GM23338 (cell line): ENCODE results near the gene TPCN2. TPM values are rescaled to one million over a fixed set of nuclear protein-coding genes. Genes with fewer than 3 reads are reported as not detected.

ENCODE experiments used
- ATAC-seq: fragments of 200-7000 bp; cut with Tn5 transposase; 3 replicates; pipeline ENCODE4 v1.9.1; 2020
- DNase-seq: peaks from one replicate; pipeline ENCODE4 v3.0.0-alpha.2; 2015; ENCODE audit warnings: low spot score
- H2AFZ ChIP-seq: fragments of 200-600 bp; sonication (generic); 2 replicates; pipeline ENCODE4 v1.8.0; 2016; ENCODE audit warnings: antibody characterized with exemption, mild to moderate bottlenecking, moderate library complexity
- H3F3A ChIP-seq: fragments of 200-600 bp; sonication (generic); replicated peaks from 2 replicates; pipeline ENCODE4 v1.8.0; 2017; ENCODE audit warnings: antibody characterized with exemption, mixed run types, low read depth
- H3K27ac ChIP-seq: fragments of 200-600 bp; sonication (generic); 2 replicates; pipeline ENCODE4 v1.6.1; 2016; ENCODE audit warnings: low read depth
- H3K27me3 ChIP-seq: fragments of 200-600 bp; sonication (generic); 2 replicates; pipeline ENCODE4 v1.8.0; 2016; ENCODE audit warnings: mild to moderate bottlenecking, mixed run types, moderate library complexity; ENCODE audit not compliant: insufficient read depth
- H3K36me3 ChIP-seq: fragments of 200-600 bp; sonication (generic); 2 replicates; pipeline ENCODE4 v1.8.0; 2016; ENCODE audit warnings: mild to moderate bottlenecking; ENCODE audit not compliant: insufficient read depth
- H3K4me1 ChIP-seq: fragments of 200-600 bp; sonication (generic); 2 replicates; pipeline ENCODE4 v1.8.0; 2016; ENCODE audit warnings: mild to moderate bottlenecking, moderate library complexity; ENCODE audit not compliant: insufficient read depth
- H3K4me2 ChIP-seq: fragments of 200-600 bp; sonication (generic); 2 replicates; pipeline ENCODE4 v1.7.1; 2017; ENCODE audit warnings: mixed run types
- H3K4me3 ChIP-seq: fragments of 200-600 bp; sonication (generic); 2 replicates; pipeline ENCODE4 v1.6.1; 2016; ENCODE audit warnings: mixed run types
- H3K79me2 ChIP-seq: fragments of 200-600 bp; sonication (generic); replicated peaks from 2 replicates; pipeline ENCODE4 v1.8.0; 2017; ENCODE audit warnings: mild to moderate bottlenecking; ENCODE audit not compliant: insufficient read depth
- H3K9me2 ChIP-seq: fragments of 200-600 bp; sonication (generic); 2 replicates; pipeline ENCODE4 v1.8.0; 2017; ENCODE audit not compliant: insufficient read depth
- H4K20me1 ChIP-seq: fragments of 200-600 bp; sonication (generic); replicated peaks from 2 replicates; pipeline ENCODE4 v1.8.0; 2017; ENCODE audit warnings: mild to moderate bottlenecking; ENCODE audit not compliant: insufficient read depth
- H3K27ac Mint-ChIP-seq: 2 replicates; pipeline ENCODE4 v1.8.0; 2020; ENCODE audit warnings: inconsistent platforms, mild to moderate bottlenecking, moderate library complexity, mixed read lengths
- H3K27me3 Mint-ChIP-seq: 3 replicates; pipeline ENCODE4 v1.8.0; 2022; ENCODE audit warnings: low read depth, mild to moderate bottlenecking, moderate library complexity, mixed read lengths, inconsistent platforms; ENCODE audit not compliant: insufficient read depth, poor library complexity
- H3K36me3 Mint-ChIP-seq: 3 replicates; pipeline ENCODE4 v1.8.0; 2021; ENCODE audit warnings: low read depth, mild to moderate bottlenecking, inconsistent platforms, moderate library complexity, mixed read lengths
- H3K4me1 Mint-ChIP-seq: 3 replicates; pipeline ENCODE4 v1.8.0; 2020; ENCODE audit warnings: mild to moderate bottlenecking, inconsistent platforms, mixed read lengths
- H3K4me3 Mint-ChIP-seq: 3 replicates; pipeline ENCODE4 v1.8.0; 2021; ENCODE audit warnings: moderate library complexity, mild to moderate bottlenecking, inconsistent platforms, mixed read lengths
- H3K9me3 Mint-ChIP-seq: 3 replicates; pipeline ENCODE4 v1.8.0; 2020; ENCODE audit warnings: moderate library complexity, mild to moderate bottlenecking, inconsistent platforms, mixed read lengths
- CREB1 ChIP-seq: fragments of 250-450 bp; sonication (Bioruptor Pico); IDR thresholded peaks from 2 replicates; pipeline ENCODE4 v1.5.0; 2020; ENCODE audit warnings: low read depth, mild to moderate bottlenecking, moderate library complexity
- POLR2AphosphoS5 ChIP-seq: IDR thresholded peaks from 2 replicates; pipeline ENCODE4 v1.6.1; 2016; ENCODE audit warnings: antibody characterized with exemption, low read depth
- polyA plus RNA-seq: library from polyadenylated mRNA; unstranded; fragments of >200 nt; fragmentation: Nextera tagmentation; extraction: Ambion mirVana; gene quantifications from 2 replicates; pipeline ENCODE4 v1.2.1, GENCODE V29; 2016
- total RNA-seq: library from RNA; depleted of rRNA; stranded (reverse); fragments of >200 nt; shearing (Covaris generic); gene quantifications from 2 replicates; pipeline ENCODE4 v1.2.3, GENCODE V29; 2014
- TF ChIP-seq, protein P1 (sequence below): fragments of 250-450 bp; sonication (Bioruptor Pico); IDR thresholded peaks from 2 replicates; pipeline ENCODE4 v1.5.0; 2020; ENCODE audit warnings: mild to moderate bottlenecking, moderate library complexity

TPCN2 gene
- total and polyA plus RNA-seq, 2 experiments from 2014 or later: 5.8 to 14.7 TPM

DNA sequence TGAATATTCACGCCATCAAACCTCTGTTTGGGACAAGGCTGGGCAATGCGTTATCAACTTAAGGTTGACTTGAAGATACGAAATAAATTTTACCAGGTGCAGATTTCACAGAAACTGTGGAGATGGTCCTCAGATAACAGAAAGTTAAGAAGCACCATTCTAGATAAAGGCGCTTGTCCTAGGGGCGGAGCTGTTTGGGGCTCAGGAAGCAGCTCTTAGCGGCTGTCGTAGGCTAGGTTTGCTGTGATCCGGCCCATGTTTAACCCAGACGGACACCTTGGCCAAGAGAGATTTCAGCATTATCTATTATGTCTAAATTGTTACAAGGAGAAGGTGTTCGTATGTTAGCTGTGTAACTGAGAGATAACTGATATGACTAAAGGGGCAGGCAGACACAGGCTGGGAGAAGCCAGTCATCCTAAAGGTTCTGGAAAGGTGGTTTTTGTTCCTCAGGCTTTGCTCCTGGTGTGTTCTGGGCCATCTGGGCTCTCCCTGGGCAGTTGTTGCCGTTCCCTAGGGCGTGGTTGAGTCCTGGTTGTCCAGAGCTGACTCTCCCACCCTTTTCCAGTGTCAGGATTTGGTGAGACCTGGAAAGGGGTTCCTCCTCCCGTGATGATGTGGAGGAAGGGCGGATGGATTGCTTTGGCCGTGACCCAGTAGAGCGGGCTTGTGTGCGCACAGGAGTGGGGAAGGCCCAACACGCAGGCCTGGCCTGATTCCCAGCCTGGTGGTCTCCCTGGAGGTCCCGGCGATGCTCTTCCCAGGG is 25.8 kb downstream of the TPCN2 start (continued):
- TF ChIP-seq, protein P1, sequence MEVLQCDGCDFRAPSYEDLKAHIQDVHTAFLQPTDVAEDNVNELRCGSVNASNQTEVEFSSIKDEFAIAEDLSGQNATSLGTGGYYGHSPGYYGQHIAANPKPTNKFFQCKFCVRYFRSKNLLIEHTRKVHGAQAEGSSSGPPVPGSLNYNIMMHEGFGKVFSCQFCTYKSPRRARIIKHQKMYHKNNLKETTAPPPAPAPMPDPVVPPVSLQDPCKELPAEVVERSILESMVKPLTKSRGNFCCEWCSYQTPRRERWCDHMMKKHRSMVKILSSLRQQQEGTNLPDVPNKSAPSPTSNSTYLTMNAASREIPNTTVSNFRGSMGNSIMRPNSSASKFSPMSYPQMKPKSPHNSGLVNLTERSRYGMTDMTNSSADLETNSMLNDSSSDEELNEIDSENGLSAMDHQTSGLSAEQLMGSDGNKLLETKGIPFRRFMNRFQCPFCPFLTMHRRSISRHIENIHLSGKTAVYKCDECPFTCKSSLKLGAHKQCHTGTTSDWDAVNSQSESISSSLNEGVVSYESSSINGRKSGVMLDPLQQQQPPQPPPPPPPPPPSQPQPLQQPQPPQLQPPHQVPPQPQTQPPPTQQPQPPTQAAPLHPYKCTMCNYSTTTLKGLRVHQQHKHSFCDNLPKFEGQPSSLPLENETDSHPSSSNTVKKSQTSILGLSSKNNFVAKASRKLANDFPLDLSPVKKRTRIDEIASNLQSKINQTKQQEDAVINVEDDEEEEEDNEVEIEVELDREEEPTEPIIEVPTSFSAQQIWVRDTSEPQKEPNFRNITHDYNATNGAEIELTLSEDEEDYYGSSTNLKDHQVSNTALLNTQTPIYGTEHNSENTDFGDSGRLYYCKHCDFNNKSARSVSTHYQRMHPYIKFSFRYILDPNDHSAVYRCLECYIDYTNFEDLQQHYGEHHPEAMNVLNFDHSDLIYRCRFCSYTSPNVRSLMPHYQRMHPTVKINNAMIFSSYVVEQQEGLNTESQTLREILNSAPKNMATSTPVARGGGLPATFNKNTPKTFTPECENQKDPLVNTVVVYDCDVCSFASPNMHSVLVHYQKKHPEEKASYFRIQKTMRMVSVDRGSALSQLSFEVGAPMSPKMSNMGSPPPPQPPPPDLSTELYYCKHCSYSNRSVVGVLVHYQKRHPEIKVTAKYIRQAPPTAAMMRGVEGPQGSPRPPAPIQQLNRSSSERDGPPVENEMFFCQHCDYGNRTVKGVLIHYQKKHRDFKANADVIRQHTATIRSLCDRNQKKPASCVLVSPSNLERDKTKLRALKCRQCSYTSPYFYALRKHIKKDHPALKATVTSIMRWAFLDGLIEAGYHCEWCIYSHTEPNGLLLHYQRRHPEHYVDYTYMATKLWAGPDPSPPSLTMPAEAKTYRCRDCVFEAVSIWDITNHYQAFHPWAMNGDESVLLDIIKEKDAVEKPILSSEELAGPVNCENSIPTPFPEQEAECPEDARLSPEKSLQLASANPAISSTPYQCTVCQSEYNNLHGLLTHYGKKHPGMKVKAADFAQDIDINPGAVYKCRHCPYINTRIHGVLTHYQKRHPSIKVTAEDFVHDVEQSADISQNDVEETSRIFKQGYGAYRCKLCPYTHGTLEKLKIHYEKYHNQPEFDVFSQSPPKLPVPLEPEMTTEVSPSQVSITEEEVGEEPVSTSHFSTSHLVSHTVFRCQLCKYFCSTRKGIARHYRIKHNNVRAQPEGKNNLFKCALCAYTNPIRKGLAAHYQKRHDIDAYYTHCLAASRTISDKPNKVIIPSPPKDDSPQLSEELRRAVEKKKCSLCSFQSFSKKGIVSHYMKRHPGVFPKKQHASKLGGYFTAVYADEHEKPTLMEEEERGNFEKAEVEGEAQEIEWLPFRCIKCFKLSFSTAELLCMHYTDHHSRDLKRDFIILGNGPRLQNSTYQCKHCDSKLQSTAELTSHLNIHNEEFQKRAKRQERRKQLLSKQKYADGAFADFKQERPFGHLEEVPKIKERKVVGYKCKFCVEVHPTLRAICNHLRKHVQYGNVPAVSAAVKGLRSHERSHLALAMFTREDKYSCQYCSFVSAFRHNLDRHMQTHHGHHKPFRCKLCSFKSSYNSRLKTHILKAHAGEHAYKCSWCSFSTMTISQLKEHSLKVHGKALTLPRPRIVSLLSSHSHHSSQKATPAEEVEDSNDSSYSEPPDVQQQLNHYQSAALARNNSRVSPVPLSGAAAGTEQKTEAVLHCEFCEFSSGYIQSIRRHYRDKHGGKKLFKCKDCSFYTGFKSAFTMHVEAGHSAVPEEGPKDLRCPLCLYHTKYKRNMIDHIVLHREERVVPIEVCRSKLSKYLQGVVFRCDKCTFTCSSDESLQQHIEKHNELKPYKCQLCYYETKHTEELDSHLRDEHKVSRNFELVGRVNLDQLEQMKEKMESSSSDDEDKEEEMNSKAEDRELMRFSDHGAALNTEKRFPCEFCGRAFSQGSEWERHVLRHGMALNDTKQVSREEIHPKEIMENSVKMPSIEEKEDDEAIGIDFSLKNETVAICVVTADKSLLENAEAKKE (CRISPR knock-in tag): no peak

- no peaks in the 10 kb centered on the region; the same call in 2 of the 3 replicates for H3K9me3 Mint-ChIP-seq
- H3K27ac Mint-ChIP-seq: peak overlapping the region; percentile 18; the same call in 1 of the 2 replicates
- ATAC-seq (no peak), DNase-seq (no peak)
- Histone ChIP-seq H3F3A (no peaks in the 10 kb centered on the region), H4K20me1 (peaks cover 13% of the 10 kb centered on the region), H3K36me3 (no peaks in the 10 kb centered on the region), H3K4me1 (no peaks in the 10 kb centered on the region), H3K4me2 (no peak overlapping the region), H2AFZ (no peak overlapping the region), H3K9me2 (no peaks in the 10 kb centered on the region), H3K27me3 (no peaks in the 10 kb centered on the region), H3K4me3 (no peak overlapping the region), H3K79me2 (no peaks in the 10 kb centered on the region), H3K27ac (no peak overlapping the region)
- H3K4me3 Mint-ChIP-seq: no peak overlapping the region; the same call in 2 of the 3 replicates
- peaks cover 11% of the 10 kb centered on the region; the same call in 2 of the 3 replicates for H3K36me3 Mint-ChIP-seq
- H3K27me3 Mint-ChIP-seq: peaks cover 4% of the 10 kb centered on the region
- TF ChIP-seq, protein P1 (CRISPR knock-in tag): no peak
- TF ChIP-seq POLR2AphosphoS5: no peak
- TF ChIP-seq CREB1 (CRISPR knock-in tag): no peak
- H3K4me1 Mint-ChIP-seq: peaks cover 3% of the 10 kb centered on the region; the same call in 2 of the 3 replicates
These were observed 26.8 kb downstream of the TPCN2 start for GRCh38 chr11:69075421-69076128.
